ENCODE data around the gene NDFIP1.

The NDFIP1 gene

GRCh38 chr5:142091012-142091411, 17.6 kb upstream of the NDFIP1 start:
- no peak for DNase-seq (ENCODE audit: low read depth in 1 of 2, low spot score in 1 of 2)

- DNase-seq (ENCODE audit: low read depth in 1 of 2, low spot score in 1 of 2), result no peak
Measured at GRCh38 chr5:142091922-142092321, 16.7 kb upstream of the NDFIP1 start.

GRCh38 chr5:142095035-142095434, 13.5 kb upstream of the NDFIP1 start:
- peak in 1 of 2 donors; percentile 33 for DNase-seq (ENCODE audit: low read depth in 1 of 2, low spot score in 1 of 2)

GRCh38 chr5:142095651-142096330, 12.8 kb upstream of the NDFIP1 start:
- peak; percentile 44 to 60 for DNase-seq (ENCODE audit: low read depth in 1 of 2, low spot score in 1 of 2)

GRCh38 chr5:142096382-142096781, 12.2 kb upstream of the NDFIP1 start:
- DNase-seq (ENCODE audit: low read depth in 1 of 2, low spot score in 1 of 2), result no peak

GRCh38 chr5:142097681-142098080, 10.9 kb upstream of the NDFIP1 start:
- DNase-seq (ENCODE audit: low read depth in 1 of 2, low spot score in 1 of 2), result no peak

- no peak for DNase-seq (ENCODE audit: low read depth in 1 of 2, low spot score in 1 of 2)
Measured at GRCh38 chr5:142098275-142098674, 10.3 kb upstream of the NDFIP1 start.

GRCh38 chr5:142098931-142099330, 9.6 kb upstream of the NDFIP1 start:
- DNase-seq (ENCODE audit: low read depth in 1 of 2, low spot score in 1 of 2), result no peak

- DNase-seq (ENCODE audit: low read depth in 1 of 2, low spot score in 1 of 2), result no peak
Measured at GRCh38 chr5:142100307-142100706, 8.3 kb upstream of the NDFIP1 start.

GRCh38 chr5:142102980-142103740, 5.4 kb upstream of the NDFIP1 start:
- no peak for DNase-seq (ENCODE audit: low read depth in 1 of 2, low spot score in 1 of 2)

GRCh38 chr5:142104491-142104890, 4.1 kb upstream of the NDFIP1 start:
- no peak for DNase-seq (ENCODE audit: low read depth in 1 of 2, low spot score in 1 of 2)

- no peak for DNase-seq (ENCODE audit: low read depth in 1 of 2, low spot score in 1 of 2)
Measured at GRCh38 chr5:142106061-142106460, 2.5 kb upstream of the NDFIP1 start.

- DNase-seq (ENCODE audit: low read depth in 1 of 2, low spot score in 1 of 2), result no peak
Measured at GRCh38 chr5:142107036-142107735, 1.4 kb upstream of the NDFIP1 start.

GRCh38 chr5:142107736-142108431, 695 bp upstream of the NDFIP1 start:
- no peak for DNase-seq (ENCODE audit: low read depth in 1 of 2, low spot score in 1 of 2)

GRCh38 chr5:142109331-142110045, 909 bp downstream of the NDFIP1 start:
- DNase-seq (ENCODE audit: low read depth in 1 of 2, low spot score in 1 of 2), result no peak

- DNase-seq (ENCODE audit: low read depth in 1 of 2, low spot score in 1 of 2), result no peak
Measured at GRCh38 chr5:142110046-142110531, 1.5 kb downstream of the NDFIP1 start.

- no peak for DNase-seq (ENCODE audit: low read depth in 1 of 2, low spot score in 1 of 2)
Measured at GRCh38 chr5:142110988-142111687, 2.6 kb downstream of the NDFIP1 start.

- no peak for DNase-seq (ENCODE audit: low read depth in 1 of 2, low spot score in 1 of 2)
Measured at GRCh38 chr5:142114687-142115086, 6.1 kb downstream of the NDFIP1 start.

- no peak for DNase-seq (ENCODE audit: low read depth in 1 of 2, low spot score in 1 of 2)
Measured at GRCh38 chr5:142115937-142116614, 7.5 kb downstream of the NDFIP1 start.

All from activated T-helper 1 cell treated with anti-CD3 and anti-CD28 coated beads, Interleukin-2, amount 50 U/mL, for 16 hours (primary cell).